DND-41 (cell line): ENCODE measurements around the gene TAAR9.

Source experiments
- ATAC-seq: fragments of 200-7000 bp; cut with Tn5 transposase; 3 replicates; pipeline ENCODE4 v1.9.1; 2021; ENCODE audit warnings: low read depth; ENCODE audit not compliant: insufficient read depth
- DNase-seq: peaks from one replicate; pipeline ENCODE4 v3.0.0-alpha.2; 2020
- H2AFZ ChIP-seq: 2 replicates; pipeline ENCODE4 v1.6.0; 2012; ENCODE audit warnings: low read depth, low read length
- H3K27ac ChIP-seq: 2 replicates; pipeline ENCODE4 v1.5.1; 2012; ENCODE audit warnings: low read length, inconsistent platforms
- H3K27me3 ChIP-seq: fragments of 200-600 bp; sonication (generic); 2 replicates; pipeline ENCODE4 v1.6.0; 2012; ENCODE audit warnings: low read length, mild to moderate bottlenecking, inconsistent platforms; ENCODE audit not compliant: insufficient read depth, poor library complexity
- H3K36me3 ChIP-seq: 2 replicates; pipeline ENCODE4 v1.5.1; 2012; ENCODE audit warnings: low read length, inconsistent platforms; ENCODE audit not compliant: insufficient read depth
- H3K4me1 ChIP-seq: 2 replicates; pipeline ENCODE4 v1.5.1; 2012; ENCODE audit warnings: mild to moderate bottlenecking, low read length; ENCODE audit not compliant: insufficient read depth
- H3K4me2 ChIP-seq: 2 replicates; pipeline ENCODE4 v1.6.0; 2012; ENCODE audit warnings: mild to moderate bottlenecking, moderate library complexity, low read length, inconsistent platforms; ENCODE audit not compliant: insufficient read depth
- H3K4me3 ChIP-seq, 2 experiments: fragments of 200-600 bp in 1 of 2; shearing (Covaris generic) in 1 of 2; 2 replicates each; pipeline ENCODE4 v1.5.1; 2012 to 2016; ENCODE audit warnings: inconsistent platforms in 2 of 2, low read length in 2 of 2, mild to moderate bottlenecking in 2 of 2, low read depth in 1 of 2, moderate library complexity in 1 of 2
- H3K79me2 ChIP-seq: 2 replicates; pipeline ENCODE4 v1.6.0; 2012; ENCODE audit warnings: low read length, inconsistent platforms; ENCODE audit not compliant: insufficient read depth
- H3K9ac ChIP-seq: 2 replicates; pipeline ENCODE4 v1.6.0; 2012; ENCODE audit warnings: low read depth, mild to moderate bottlenecking, inconsistent platforms, low read length, moderate library complexity
- H3K9me3 ChIP-seq: 2 replicates; pipeline ENCODE4 v1.5.1; 2012; ENCODE audit warnings: low read length, moderate library complexity, mild to moderate bottlenecking, inconsistent platforms; ENCODE audit not compliant: insufficient read depth, severe bottlenecking
- H4K20me1 ChIP-seq: 2 replicates; pipeline ENCODE4 v1.6.0; 2012; ENCODE audit warnings: low read length; ENCODE audit not compliant: insufficient read depth
- CTCF ChIP-seq: IDR thresholded peaks from 2 replicates; pipeline ENCODE4 v1.5.1; 2012; ENCODE audit warnings: borderline replicate concordance, low read length, moderate library complexity, mild to moderate bottlenecking; ENCODE audit not compliant: poor library complexity, severe bottlenecking; ENCODE audit errors: extremely low read depth
- EZH2 ChIP-seq: IDR thresholded peaks from 3 replicates; pipeline ENCODE4 v1.6.1; 2012; ENCODE audit warnings: borderline replicate concordance, low read depth, mild to moderate bottlenecking, moderate library complexity, low read length, inconsistent platforms; ENCODE audit not compliant: severe bottlenecking

The TAAR9 gene

GRCh38 chr6:132506461-132506860, 31.6 kb upstream of the TAAR9 start:
- TF ChIP-seq EZH2 = no peak
- TF ChIP-seq CTCF = no peak
- Histone ChIP-seq H3K4me3 (no peak overlapping the region), H3K9ac (no peak overlapping the region), H4K20me1 (peaks cover 13% of the 10 kb centered on the region), H3K27ac (no peak overlapping the region), H3K4me2 (no peak overlapping the region), H3K9me3 (no peaks in the 10 kb centered on the region), H2AFZ (no peak overlapping the region), H3K27me3 (no peaks in the 10 kb centered on the region), H3K36me3 (peaks cover 4% of the 10 kb centered on the region), H3K79me2 (peaks cover 24% of the 10 kb centered on the region), H3K4me1 (peaks cover 10% of the 10 kb centered on the region)
- DNase-seq (no peak), ATAC-seq (no peak)

GRCh38 chr6:132506869-132507808, 30.9 kb upstream of the TAAR9 start:
- H3K36me3 ChIP-seq = no peaks in the 10 kb centered on the region
- H3K4me2 ChIP-seq = no peak overlapping the region
- ATAC-seq = no peak
- no peak overlapping the region for H3K27ac ChIP-seq
- H4K20me1 ChIP-seq = peaks cover 13% of the 10 kb centered on the region
- no peak for TF ChIP-seq EZH2
- TF ChIP-seq CTCF = no peak
- H3K4me1 ChIP-seq = peaks cover 17% of the 10 kb centered on the region
- no peak for DNase-seq
- no peaks in the 10 kb centered on the region for H3K9me3 ChIP-seq
- H2AFZ ChIP-seq = no peak overlapping the region
- no peaks in the 10 kb centered on the region for H3K27me3 ChIP-seq
- H3K4me3 ChIP-seq = no peak overlapping the region
- H3K79me2 ChIP-seq = peaks cover 29% of the 10 kb centered on the region
- no peak overlapping the region for H3K9ac ChIP-seq

- H4K20me1 ChIP-seq = no peaks in the 10 kb centered on the region; the same call in 1 of the 2 replicates
- no peak for ATAC-seq
- peak overlapping the region; percentile 59; the same call in 1 of the 2 replicates for H3K9ac ChIP-seq
- peaks cover 21% of the 10 kb centered on the region for H3K27me3 ChIP-seq
- TF ChIP-seq CTCF (no peak), EZH2 (no peak)
- DNase-seq = no peak
- no peaks in the 10 kb centered on the region for H3K36me3 ChIP-seq
- peaks cover 25% of the 10 kb centered on the region for H3K79me2 ChIP-seq
- H3K4me3 ChIP-seq = peak overlapping the region in 1 of 2 experiments; percentile 76; a peak in 2 of 4 replicates
- no peaks in the 10 kb centered on the region for H3K9me3 ChIP-seq
- H3K4me1 ChIP-seq = peaks cover 26% of the 10 kb centered on the region
- no peak overlapping the region for H2AFZ ChIP-seq
- peak overlapping the region; percentile 69 for H3K4me2 ChIP-seq
- H3K27ac ChIP-seq = no peak overlapping the region
Measured at GRCh38 chr6:132511210-132511830, 26.8 kb upstream of the TAAR9 start.
